ENCODE results near the gene ACP7. TPM values are rescaled to one million over a fixed set of nuclear protein-coding genes. Genes with fewer than 3 reads are reported as not detected.

Gene ACP7
- total RNA-seq, 2 experiments from 2014 or later: not detected

DNA sequence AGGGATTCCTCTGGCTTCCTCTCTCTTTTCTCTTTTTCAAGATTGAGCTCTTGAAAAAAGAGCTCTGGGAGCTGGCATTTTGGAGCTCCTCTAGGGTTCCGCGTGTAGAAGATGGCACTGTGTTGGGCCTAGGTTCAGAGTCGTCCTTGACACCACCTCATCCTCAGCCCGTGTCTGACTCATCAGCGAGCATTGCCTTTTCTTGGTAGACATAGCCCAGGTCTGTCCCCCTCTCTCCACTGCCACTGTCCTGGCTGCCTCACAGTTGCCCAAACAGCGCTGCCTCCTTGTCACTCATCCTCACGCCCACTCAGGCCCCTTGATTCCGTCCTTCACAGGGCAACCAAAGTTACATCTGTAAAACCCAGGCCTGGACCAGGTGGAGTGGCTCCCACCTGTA, 66.1 kb downstream of the ACP7 start:
- Mint-ChIP-seq H3K36me3 (ENCODE audit: low read depth) (peaks cover 3% of the 10 kb centered on the region), H3K9me3 (no peaks in the 10 kb centered on the region), H3K4me3 (no peak overlapping the region), H3K27ac (no peak overlapping the region), H3K27me3 (ENCODE audit: low read depth) (no peaks in the 10 kb centered on the region), H3K4me1 (ENCODE audit: low read depth) (peaks cover 8% of the 10 kb centered on the region)
- intact Hi-C loops (cut with micrococcal nuclease): no loop called here
- no peak for DNase-seq
- CTCF ChIA-PET: no interaction called here

- Mint-ChIP-seq H3K4me1 (ENCODE audit: low read depth) (peaks cover 10% of the 10 kb centered on the region), H3K27ac (no peak overlapping the region), H3K27me3 (ENCODE audit: low read depth) (no peaks in the 10 kb centered on the region), H3K4me3 (no peak overlapping the region), H3K9me3 (no peaks in the 10 kb centered on the region), H3K36me3 (ENCODE audit: low read depth) (peaks cover 3% of the 10 kb centered on the region)
- CTCF ChIA-PET: no interaction called here
- intact Hi-C loops (cut with micrococcal nuclease): no loop called here
- no peak for DNase-seq
These were observed 66.8 kb downstream of the ACP7 start for GRCh38 chr19:39150807-39151600.

DNA sequence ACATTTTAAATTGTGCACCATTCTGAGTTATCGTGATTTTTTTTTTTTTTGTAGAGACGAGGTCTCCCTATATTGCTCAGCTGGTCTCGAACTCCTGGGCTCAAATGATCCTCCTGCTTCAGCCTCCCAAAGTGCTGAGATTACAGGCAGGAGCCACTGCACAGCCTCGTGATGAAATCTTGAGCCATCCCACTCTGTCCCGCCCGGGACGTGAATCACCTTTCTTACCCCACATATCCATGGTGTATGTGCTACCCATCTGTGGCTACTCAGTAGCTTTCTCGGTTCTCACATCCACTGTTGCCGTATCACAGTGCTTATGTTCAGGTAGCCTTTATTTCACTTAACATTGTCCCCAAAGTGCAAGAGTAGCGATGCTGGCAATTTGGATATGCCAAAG, 67.9 kb downstream of the ACP7 start:
- Mint-ChIP-seq H3K36me3 (ENCODE audit: low read depth) (peaks cover 3% of the 10 kb centered on the region), H3K27ac (no peak overlapping the region)
- CTCF ChIA-PET: no interaction called here

GRCh38 chr19:39154100-39154628, 70.0 kb downstream of the ACP7 start:
- Mint-ChIP-seq H3K27me3 (ENCODE audit: low read depth) (no peaks in the 10 kb centered on the region), H3K4me3 (no peak overlapping the region), H3K27ac (no peak overlapping the region), H3K9me3 (no peaks in the 10 kb centered on the region), H3K36me3 (ENCODE audit: low read depth) (no peaks in the 10 kb centered on the region), H3K4me1 (ENCODE audit: low read depth) (peaks cover 10% of the 10 kb centered on the region)
- CTCF ChIA-PET: no interaction called here
- intact Hi-C loops (cut with micrococcal nuclease): no loop called here
- no peak for DNase-seq

More for the DNA sequence above, 67.9 kb downstream of the ACP7 start:
- intact Hi-C loops (cut with micrococcal nuclease): no loop called here
- Mint-ChIP-seq H3K4me3 (no peak overlapping the region), H3K9me3 (no peaks in the 10 kb centered on the region), H3K4me1 (ENCODE audit: low read depth) (peaks cover 10% of the 10 kb centered on the region), H3K27me3 (ENCODE audit: low read depth) (no peaks in the 10 kb centered on the region)
- no peak for DNase-seq

GRCh38 chr19:39154629-39155100, 70.5 kb downstream of the ACP7 start:
- peaks cover 10% of the 10 kb centered on the region for H3K4me1 Mint-ChIP-seq (ENCODE audit: low read depth)
- no peak overlapping the region for H3K4me3 Mint-ChIP-seq
- H3K36me3 Mint-ChIP-seq (ENCODE audit: low read depth): no peaks in the 10 kb centered on the region
- no peaks in the 10 kb centered on the region for H3K9me3 Mint-ChIP-seq
- DNase-seq: no peak
- CTCF ChIA-PET: no interaction called here
- intact Hi-C loops (cut with micrococcal nuclease): no loop called here
- no peaks in the 10 kb centered on the region for H3K27me3 Mint-ChIP-seq (ENCODE audit: low read depth)
- H3K27ac Mint-ChIP-seq: no peak overlapping the region

GRCh38 chr19:39155114-39155700, 71.0 kb downstream of the ACP7 start:
- DNase-seq: no peak
- no peaks in the 10 kb centered on the region for H3K9me3 Mint-ChIP-seq
- H3K4me1 Mint-ChIP-seq (ENCODE audit: low read depth): peaks cover 9% of the 10 kb centered on the region
- H3K27ac Mint-ChIP-seq: no peak overlapping the region
- CTCF ChIA-PET: no interaction called here
- no peak overlapping the region for H3K4me3 Mint-ChIP-seq
- H3K36me3 Mint-ChIP-seq (ENCODE audit: low read depth): no peaks in the 10 kb centered on the region
- intact Hi-C loops (cut with micrococcal nuclease): no loop called here
- no peaks in the 10 kb centered on the region for H3K27me3 Mint-ChIP-seq (ENCODE audit: low read depth)

- peaks cover 8% of the 10 kb centered on the region for H3K4me1 Mint-ChIP-seq (ENCODE audit: low read depth)
- intact Hi-C loops (cut with micrococcal nuclease): no loop called here
- no peak overlapping the region for H3K4me3 Mint-ChIP-seq
- CTCF ChIA-PET: no interaction called here
- no peak for DNase-seq
- no peaks in the 10 kb centered on the region for H3K36me3 Mint-ChIP-seq (ENCODE audit: low read depth)
- no peaks in the 10 kb centered on the region for H3K27me3 Mint-ChIP-seq (ENCODE audit: low read depth)
- no peaks in the 10 kb centered on the region for H3K9me3 Mint-ChIP-seq
- no peak overlapping the region for H3K27ac Mint-ChIP-seq
These were observed 71.6 kb downstream of the ACP7 start for GRCh38 chr19:39155741-39156140.

- intact Hi-C loops (cut with micrococcal nuclease): no loop called here
- no peaks in the 10 kb centered on the region for H3K36me3 Mint-ChIP-seq (ENCODE audit: low read depth)
- no peak overlapping the region for H3K27ac Mint-ChIP-seq
- H3K27me3 Mint-ChIP-seq (ENCODE audit: low read depth): no peaks in the 10 kb centered on the region
- peaks cover 8% of the 10 kb centered on the region for H3K4me1 Mint-ChIP-seq (ENCODE audit: low read depth)
- no peaks in the 10 kb centered on the region for H3K9me3 Mint-ChIP-seq
- CTCF ChIA-PET: no interaction called here
- DNase-seq: no peak
- H3K4me3 Mint-ChIP-seq: no peak overlapping the region
These were observed 72.4 kb downstream of the ACP7 start for GRCh38 chr19:39156326-39157230.

DNA sequence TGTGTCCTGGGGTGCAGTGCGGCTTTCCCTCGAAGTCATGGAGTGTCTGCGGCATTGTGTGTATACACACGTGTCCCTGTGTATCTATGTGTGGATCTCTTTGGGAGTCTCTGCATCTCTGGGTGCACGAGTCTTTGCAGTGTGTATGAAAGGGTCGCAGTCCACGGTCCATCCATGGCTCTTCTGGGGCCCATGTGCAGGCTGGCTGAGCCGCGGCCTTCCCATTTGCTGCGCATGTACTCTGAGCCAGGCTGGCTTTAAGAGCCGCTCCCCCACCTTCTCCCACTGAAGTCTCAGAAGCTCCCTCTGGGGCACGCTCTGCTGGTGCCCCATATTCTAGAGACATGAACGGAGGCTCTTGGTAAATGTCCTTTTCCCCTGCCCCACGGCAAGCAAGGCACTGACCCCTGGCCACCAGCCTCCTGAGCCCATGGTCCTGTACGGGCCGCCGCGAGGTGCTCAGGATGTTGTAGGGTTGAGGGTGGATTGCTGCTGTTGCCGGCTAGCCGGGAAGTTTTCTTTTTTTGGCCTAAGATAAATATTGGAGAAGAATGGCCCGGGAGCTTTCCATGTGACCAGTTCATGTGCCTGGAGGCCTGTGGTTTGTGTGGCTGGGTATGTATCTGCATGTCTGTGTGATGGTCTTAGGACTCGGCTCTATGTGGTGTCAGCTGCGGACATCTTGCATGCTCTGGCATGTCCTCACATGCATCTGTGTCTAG, 73.3 kb downstream of the ACP7 start:
- CTCF ChIA-PET: no interaction called here

GRCh38 chr19:39157997-39158389, 73.8 kb downstream of the ACP7 start:
- H3K9me3 Mint-ChIP-seq: no peaks in the 10 kb centered on the region
- no peaks in the 10 kb centered on the region for H3K36me3 Mint-ChIP-seq (ENCODE audit: low read depth)
- H3K27ac Mint-ChIP-seq: peak overlapping the region; percentile 43
- H3K4me1 Mint-ChIP-seq (ENCODE audit: low read depth): peaks cover 11% of the 10 kb centered on the region
- no peaks in the 10 kb centered on the region for H3K27me3 Mint-ChIP-seq (ENCODE audit: low read depth)
- DNase-seq: no peak
- CTCF ChIA-PET: no interaction called here
- no peak overlapping the region for H3K4me3 Mint-ChIP-seq
- intact Hi-C loops (cut with micrococcal nuclease): no loop called here

More for the DNA sequence above, 73.3 kb downstream of the ACP7 start:
- DNase-seq: no peak
- H3K4me1 Mint-ChIP-seq (ENCODE audit: low read depth): peaks cover 8% of the 10 kb centered on the region
- intact Hi-C loops (cut with micrococcal nuclease): no loop called here
- no peak overlapping the region for H3K27ac Mint-ChIP-seq
- no peaks in the 10 kb centered on the region for H3K27me3 Mint-ChIP-seq (ENCODE audit: low read depth)
- H3K36me3 Mint-ChIP-seq (ENCODE audit: low read depth): no peaks in the 10 kb centered on the region
- no peaks in the 10 kb centered on the region for H3K9me3 Mint-ChIP-seq
- no peak overlapping the region for H3K4me3 Mint-ChIP-seq

- no peak overlapping the region for H3K4me3 Mint-ChIP-seq
- no peaks in the 10 kb centered on the region for H3K9me3 Mint-ChIP-seq
- no peaks in the 10 kb centered on the region for H3K27me3 Mint-ChIP-seq (ENCODE audit: low read depth)
- H3K27ac Mint-ChIP-seq: no peak overlapping the region
- H3K4me1 Mint-ChIP-seq (ENCODE audit: low read depth): peaks cover 10% of the 10 kb centered on the region
- no peaks in the 10 kb centered on the region for H3K36me3 Mint-ChIP-seq (ENCODE audit: low read depth)
- CTCF ChIA-PET: no interaction called here
- DNase-seq: no peak
- intact Hi-C loops (cut with micrococcal nuclease): no loop called here
These were observed 74.6 kb downstream of the ACP7 start for GRCh38 chr19:39158646-39159260.

DNA sequence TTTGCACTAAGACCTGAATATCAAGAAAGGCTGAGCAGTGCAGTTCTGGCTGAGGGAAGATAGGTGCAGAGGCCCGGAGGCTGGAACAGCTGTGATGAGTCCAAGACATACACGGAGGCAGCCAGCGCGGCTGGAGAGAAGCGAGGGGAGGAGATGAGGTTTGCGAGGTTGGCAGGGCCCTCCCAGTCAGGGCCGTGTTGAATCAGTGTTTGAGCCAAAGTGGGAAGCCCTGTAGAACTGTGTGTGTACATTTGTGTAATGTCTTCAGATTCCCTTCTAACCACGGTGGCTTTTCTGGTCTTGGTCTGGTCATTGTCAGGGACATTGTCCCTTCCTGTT, 76.3 kb downstream of the ACP7 start:
- no peak for DNase-seq
- CTCF ChIA-PET: no interaction called here
- Mint-ChIP-seq H3K27ac (no peak overlapping the region), H3K4me3 (no peak overlapping the region), H3K36me3 (ENCODE audit: low read depth) (no peaks in the 10 kb centered on the region), H3K9me3 (no peaks in the 10 kb centered on the region), H3K4me1 (ENCODE audit: low read depth) (peaks cover 5% of the 10 kb centered on the region), H3K27me3 (ENCODE audit: low read depth) (no peaks in the 10 kb centered on the region)
- intact Hi-C loops (cut with micrococcal nuclease): no loop called here

All from activated naive CD4-positive, alpha-beta T cell treated with anti-CD3 and anti-CD28 coated beads for 36 hours (primary cell).